HCT116 (cell line): ENCODE data around the gene LTA4H. TPM values are rescaled to one million over a fixed set of nuclear protein-coding genes. Genes with fewer than 3 reads are reported as not detected.

Experiments
- ATAC-seq: fragments of 200-7000 bp; cut with Tn5 transposase; 2 replicates; pipeline ENCODE4 v1.9.1; 2020; ENCODE audit warnings: mild to moderate bottlenecking, moderate library complexity
- BruUV-seq: library from RNA; stranded (reverse); fragments of 400-500 nt; replicated peaks from 2 replicates; lab custom pipeline; 2021; lab: Mats Ljungman, UMichigan
- CTCF ChIA-PET: fragments of 300-600 bp; sonication (Branson Sonifier 250); formaldehyde crosslinking; loops from one replicate; lab custom pipeline; 2021; ENCODE audit warnings: antibody characterized with exemption; lab: Charles Lee
- POLR2A ChIA-PET: fragments of 300-600, 350-600 bp; sonication (Branson Sonifier 250); formaldehyde crosslinking; loops from one replicate; lab custom pipeline; 2021; ENCODE audit warnings: antibody characterized with exemption; lab: Charles Lee
- RAD21 ChIA-PET, 2 experiments: fragments of 300-600 bp; sonication (Branson Sonifier 250); formaldehyde crosslinking; loops; one replicate each; lab custom pipeline; 2023; ENCODE audit warnings: low total read pairs in 2 of 2; ENCODE audit not compliant: uncharacterized antibody in 2 of 2, unreplicated experiment in 2 of 2, low non-redundant PET in 1 of 2; lab: Charles Lee
- DNase-seq: peaks from one replicate; pipeline ENCODE4 v3.0.0-alpha.2; 2010; ENCODE audit warnings: low read depth, low spot score
- H2AFZ ChIP-seq: fragments of 200-600 bp; shearing (Covaris generic), sonication (generic); 2 replicates; pipeline ENCODE4 v1.6.1; 2017; ENCODE audit warnings: low read depth, mixed run types, mixed read lengths, antibody characterized with exemption, low read length; ENCODE audit not compliant: poor library complexity, severe bottlenecking
- H3K27ac ChIP-seq: 2 replicates; pipeline ENCODE4 v1.5.1; 2012; ENCODE audit warnings: low read depth, low read length
- H3K27me3 ChIP-seq: fragments of 200-600 bp; sonication (generic); 2 replicates; pipeline ENCODE4 v1.6.1; 2016; ENCODE audit warnings: mixed run types, low read length, mixed read lengths; ENCODE audit not compliant: insufficient read depth
- H3K36me3 ChIP-seq, 2 experiments: fragments of 200-500 bp in 1 of 2; fragments of 200-600 bp in 1 of 2; sonication (Bioruptor generic) in 1 of 2; sonication (generic) in 1 of 2; 2 replicates each; pipeline versions ENCODE4 v1.5.1 to v1.6.1; 2014 to 2016; ENCODE audit warnings: low read length in 2 of 2, inconsistent platforms in 1 of 2, mixed read lengths in 1 of 2, mixed run types in 1 of 2; ENCODE audit not compliant: insufficient read depth in 2 of 2, control insufficient read depth in 1 of 2
- H3K4me1 ChIP-seq, 2 experiments: fragments of 200-600 bp in 1 of 2; sonication (generic) in 1 of 2; 2 replicates each; pipeline versions ENCODE4 v1.5.1 to v1.6.1; 2012 to 2017; ENCODE audit warnings: low read length in 2 of 2, inconsistent platforms in 1 of 2, mild to moderate bottlenecking in 1 of 2, mixed read lengths in 1 of 2, mixed run types in 1 of 2, moderate library complexity in 1 of 2; ENCODE audit not compliant: insufficient read depth in 2 of 2, control insufficient read depth in 1 of 2
- H3K4me2 ChIP-seq: fragments of 200-600 bp; sonication (generic); 2 replicates; pipeline ENCODE4 v1.6.1; 2017; ENCODE audit warnings: mixed run types, low read length, mixed read lengths
- H3K4me3 ChIP-seq, 2 experiments: fragments of 200-600 bp in 1 of 2; sonication (generic) in 1 of 2; replicated peaks in 1 of 2; 2 replicates each; pipeline ENCODE4 v1.5.1; 2011 to 2016; ENCODE audit warnings: low read length in 2 of 2, control low read depth in 1 of 2, low read depth in 1 of 2, mild to moderate bottlenecking in 1 of 2, mixed read lengths in 1 of 2, mixed run types in 1 of 2
- H3K79me2 ChIP-seq: fragments of 200-600 bp; sonication (generic); 2 replicates; pipeline ENCODE4 v1.6.1; 2017; ENCODE audit warnings: mild to moderate bottlenecking, mixed run types, low read length, moderate library complexity, mixed read lengths; ENCODE audit not compliant: insufficient read depth
- H3K9ac ChIP-seq: fragments of 200-600 bp; sonication (generic); 2 replicates; pipeline ENCODE4 v1.6.1; 2016; ENCODE audit warnings: low read length, mixed read lengths
- H3K9me2 ChIP-seq: fragments of 200-600 bp; sonication (generic), shearing (Covaris generic); 2 replicates; pipeline ENCODE4 v1.6.1; 2017; ENCODE audit warnings: mixed run types, mild to moderate bottlenecking, moderate library complexity; ENCODE audit not compliant: insufficient read depth
- H3K9me3 ChIP-seq, 2 experiments: fragments of 200-500 bp in 1 of 2; fragments of 200-600 bp in 1 of 2; sonication (Bioruptor generic) in 1 of 2; sonication (generic) in 1 of 2; 2 replicates each; pipeline ENCODE4 v1.6.1; 2014 to 2017; ENCODE audit warnings: low read length in 2 of 2, mixed read lengths in 2 of 2, inconsistent platforms in 1 of 2, low read depth in 1 of 2, mild to moderate bottlenecking in 1 of 2, mixed run types in 1 of 2, moderate library complexity in 1 of 2; ENCODE audit not compliant: control insufficient read depth in 1 of 2, insufficient read depth in 1 of 2
- H4K20me1 ChIP-seq: fragments of 200-600 bp; sonication (generic), shearing (Covaris generic); 2 replicates; pipeline ENCODE4 v1.6.1; 2017; ENCODE audit warnings: mixed run types, mild to moderate bottlenecking, moderate library complexity; ENCODE audit not compliant: insufficient read depth
- CBX3 ChIP-seq: IDR thresholded peaks from 2 replicates; pipeline ENCODE4 v1.6.1; 2012; ENCODE audit warnings: low read depth
- CEBPB ChIP-seq: IDR thresholded peaks from 2 replicates; pipeline ENCODE4 v1.6.1; 2012; ENCODE audit warnings: low read depth
- EGR1 ChIP-seq: IDR thresholded peaks from 2 replicates; pipeline ENCODE4 v1.6.1; 2012; ENCODE audit warnings: low read depth
- EZH2 ChIP-seq: fragments of 200-600 bp; sonication (generic); IDR thresholded peaks from 2 replicates; pipeline ENCODE4 v1.6.1; 2017; ENCODE audit warnings: antibody characterized with exemption, mixed run types
- EZH2phosphoT487 ChIP-seq: fragments of 200-600 bp; IDR thresholded peaks from 2 replicates; pipeline ENCODE4 v1.6.1; 2018; ENCODE audit warnings: antibody characterized with exemption, borderline replicate concordance
- FOSL1 ChIP-seq: IDR thresholded peaks from 2 replicates; pipeline ENCODE4 v1.6.1; 2012; ENCODE audit warnings: low read depth
- JUND ChIP-seq: IDR thresholded peaks from 2 replicates; pipeline ENCODE4 v1.6.1; 2012
- POLR2A ChIP-seq: IDR thresholded peaks from 2 replicates; pipeline ENCODE4 v1.7.0; 2011; ENCODE audit warnings: borderline replicate concordance; ENCODE audit not compliant: insufficient read depth, insufficient read length; ENCODE audit errors: extremely low read depth
- RAD21 ChIP-seq: IDR thresholded peaks from 2 replicates; pipeline ENCODE4 v1.6.1; 2012; ENCODE audit warnings: low read depth, mild to moderate bottlenecking
- SIN3A ChIP-seq: IDR thresholded peaks from 2 replicates; pipeline ENCODE4 v1.6.1; 2012; ENCODE audit warnings: low read depth
- SRF ChIP-seq: IDR thresholded peaks from 2 replicates; pipeline ENCODE4 v1.6.1; 2012; ENCODE audit warnings: low read depth
- ZNF274 ChIP-seq: fragments of 200-500 bp; sonication (Bioruptor generic); IDR thresholded peaks from 2 replicates; pipeline ENCODE4 v1.6.1; 2014; ENCODE audit warnings: mild to moderate bottlenecking, low read depth, low read length, inconsistent platforms
- intact Hi-C: fragments of 100-400 bp; cut with micrococcal nuclease; formaldehyde crosslinking; loops from 2 replicates; pipeline ENCODE4 v1.10.0; 2022
- total RNA-seq: library from RNA; stranded (reverse); gene quantifications from one replicate; pipeline ENCODE4 v1.2.1, GENCODE V29; 2021; ENCODE audit not compliant: unreplicated experiment
- TF ChIP-seq, protein P1 (sequence below), 3 experiments: fragments of 200-600 bp in 1 of 3; sonication (generic) in 1 of 3; IDR thresholded peaks in 2 of 3; conservative IDR thresholded peaks in 1 of 3; 2 replicates each; pipeline ENCODE4 v1.5.1; 2012 to 2017; ENCODE audit warnings: low read depth in 2 of 3, low read length in 2 of 3, antibody characterized with exemption in 1 of 3, borderline replicate concordance in 1 of 3, control low read depth in 1 of 3, mild to moderate bottlenecking in 1 of 3, mixed read lengths in 1 of 3, mixed run types in 1 of 3, moderate library complexity in 1 of 3; ENCODE audit not compliant: insufficient read depth in 1 of 3
- TF ChIP-seq, protein P2 (sequence below): IDR thresholded peaks from 2 replicates; pipeline ENCODE4 v1.6.1; 2011; ENCODE audit warnings: mild to moderate bottlenecking, low read length, moderate library complexity; ENCODE audit not compliant: insufficient replicate concordance; ENCODE audit errors: extremely low read depth
- TF ChIP-seq, protein P3 (sequence below): IDR thresholded peaks from 2 replicates; pipeline ENCODE4 v1.6.1; 2012

Gene LTA4H
- total RNA-seq, 1 experiment from 2014 or later, result 163 TPM

DNA sequence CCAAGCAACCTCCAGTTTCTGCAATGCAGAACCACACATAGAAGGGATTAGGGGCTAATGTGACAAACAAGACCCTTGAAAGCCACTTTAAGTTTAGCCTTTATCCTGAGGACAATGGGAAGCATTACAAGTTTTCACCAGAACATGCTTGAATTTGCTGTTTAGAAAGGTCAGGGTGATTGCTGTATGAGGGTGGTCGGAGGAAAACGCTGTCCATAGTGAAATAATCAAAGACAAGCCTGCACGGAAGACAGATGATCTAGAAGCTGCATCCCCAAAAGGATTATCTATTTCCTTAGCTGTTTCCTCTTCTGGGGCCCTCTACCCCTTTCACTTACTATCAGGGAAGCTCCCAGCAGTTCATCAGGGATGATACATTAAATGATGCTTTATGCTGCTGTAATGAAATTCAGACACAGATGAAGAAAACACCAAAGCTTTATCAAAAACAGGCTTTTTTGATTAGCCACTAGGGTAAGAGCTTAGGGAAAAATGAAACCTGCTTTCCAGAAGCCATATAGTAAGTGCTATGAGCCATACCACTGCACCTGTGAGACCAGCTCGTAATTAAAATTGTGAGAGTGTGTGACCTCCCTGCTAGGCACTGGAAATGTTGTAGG is 45.8 kb downstream of the LTA4H start:
- RAD21 ChIA-PET, result no interaction called here

DNA sequence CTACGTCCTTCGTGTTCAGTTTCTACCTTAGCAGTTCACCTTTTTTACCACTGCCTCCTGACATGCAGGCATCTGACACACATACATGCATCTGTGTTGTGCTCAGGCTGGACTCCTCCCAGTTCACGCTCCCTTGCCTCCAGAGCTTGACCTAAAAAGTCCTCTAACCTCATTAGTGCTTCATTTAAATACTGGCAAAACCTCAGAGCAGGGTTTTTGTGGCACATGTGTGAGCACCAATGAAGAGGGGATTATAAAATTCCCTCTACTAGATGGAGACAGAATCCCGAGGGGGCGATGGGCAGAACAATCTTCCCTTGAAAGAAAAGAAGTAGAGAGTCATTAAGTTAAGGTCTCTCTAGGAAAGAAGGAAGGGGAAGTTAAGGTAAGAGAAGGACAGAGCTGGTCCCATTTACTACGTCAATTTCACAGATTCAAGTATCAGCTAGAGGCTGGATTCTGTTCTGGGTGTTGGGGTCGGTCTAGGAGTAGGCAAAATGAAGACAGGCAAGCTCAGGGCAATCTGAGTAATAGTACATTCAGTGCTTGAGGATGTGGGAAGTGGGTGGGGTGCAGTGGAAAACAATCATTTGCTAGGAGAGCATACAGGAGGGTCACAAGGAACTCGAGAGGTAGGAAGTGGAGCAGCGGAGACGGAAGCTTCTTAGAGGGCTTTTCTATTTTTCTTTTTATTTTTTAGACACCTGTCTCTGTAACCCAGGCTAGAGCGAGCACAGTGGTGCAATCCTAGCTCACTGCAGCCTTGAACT is 46.7 kb downstream of the LTA4H start:
- H3K9me3 ChIP-seq, result no peaks in the 10 kb centered on the region
- DNase-seq (no peak), ATAC-seq (no peak)
- no peaks in the 10 kb centered on the region for H3K79me2 ChIP-seq
- CTCF ChIA-PET, result interaction anchor here (1.7 kb wide), 1 partner anchor 9 kb away, joined by 6 read pairs; no protein-coding TSS in a partner anchor
- no TSS peak for BruUV-seq
- H3K36me3 ChIP-seq, result no peaks in the 10 kb centered on the region
- H3K4me3 ChIP-seq, result no peak overlapping the region
- intact Hi-C loops, result no loop called here
- no peaks in the 10 kb centered on the region for H4K20me1 ChIP-seq
- H3K4me2 ChIP-seq, result no peak overlapping the region
- POLR2A ChIA-PET, result no interaction called here
- no peak overlapping the region for H3K9ac ChIP-seq
- H2AFZ ChIP-seq, result no peak overlapping the region
- H3K27ac ChIP-seq, result no peak overlapping the region
- no peaks in the 10 kb centered on the region for H3K27me3 ChIP-seq
- no peaks in the 10 kb centered on the region for H3K4me1 ChIP-seq
- RAD21 ChIA-PET, result no interaction called here
- no peaks in the 10 kb centered on the region for H3K9me2 ChIP-seq
- TF ChIP-seq, protein P1, sequence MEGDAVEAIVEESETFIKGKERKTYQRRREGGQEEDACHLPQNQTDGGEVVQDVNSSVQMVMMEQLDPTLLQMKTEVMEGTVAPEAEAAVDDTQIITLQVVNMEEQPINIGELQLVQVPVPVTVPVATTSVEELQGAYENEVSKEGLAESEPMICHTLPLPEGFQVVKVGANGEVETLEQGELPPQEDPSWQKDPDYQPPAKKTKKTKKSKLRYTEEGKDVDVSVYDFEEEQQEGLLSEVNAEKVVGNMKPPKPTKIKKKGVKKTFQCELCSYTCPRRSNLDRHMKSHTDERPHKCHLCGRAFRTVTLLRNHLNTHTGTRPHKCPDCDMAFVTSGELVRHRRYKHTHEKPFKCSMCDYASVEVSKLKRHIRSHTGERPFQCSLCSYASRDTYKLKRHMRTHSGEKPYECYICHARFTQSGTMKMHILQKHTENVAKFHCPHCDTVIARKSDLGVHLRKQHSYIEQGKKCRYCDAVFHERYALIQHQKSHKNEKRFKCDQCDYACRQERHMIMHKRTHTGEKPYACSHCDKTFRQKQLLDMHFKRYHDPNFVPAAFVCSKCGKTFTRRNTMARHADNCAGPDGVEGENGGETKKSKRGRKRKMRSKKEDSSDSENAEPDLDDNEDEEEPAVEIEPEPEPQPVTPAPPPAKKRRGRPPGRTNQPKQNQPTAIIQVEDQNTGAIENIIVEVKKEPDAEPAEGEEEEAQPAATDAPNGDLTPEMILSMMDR (IDR thresholded peaks at IDR 0.05 in 2 of 3, conservative IDR thresholded peaks at IDR 0.05 in 1 of 3; ENCODE audit: borderline replicate concordance in 1 of 3, insufficient read depth in 1 of 3, low read depth in 2 of 3, low read length in 2 of 3), result no peak
- TF ChIP-seq FOSL1 (no peak), ZNF274 (no peak), SRF (no peak), SIN3A (no peak), POLR2A (no peak), CBX3 (no peak), JUND (no peak), EGR1 (no peak), CEBPB (no peak), RAD21 (no peak), EZH2 (no peak)
- TF ChIP-seq, protein P2, sequence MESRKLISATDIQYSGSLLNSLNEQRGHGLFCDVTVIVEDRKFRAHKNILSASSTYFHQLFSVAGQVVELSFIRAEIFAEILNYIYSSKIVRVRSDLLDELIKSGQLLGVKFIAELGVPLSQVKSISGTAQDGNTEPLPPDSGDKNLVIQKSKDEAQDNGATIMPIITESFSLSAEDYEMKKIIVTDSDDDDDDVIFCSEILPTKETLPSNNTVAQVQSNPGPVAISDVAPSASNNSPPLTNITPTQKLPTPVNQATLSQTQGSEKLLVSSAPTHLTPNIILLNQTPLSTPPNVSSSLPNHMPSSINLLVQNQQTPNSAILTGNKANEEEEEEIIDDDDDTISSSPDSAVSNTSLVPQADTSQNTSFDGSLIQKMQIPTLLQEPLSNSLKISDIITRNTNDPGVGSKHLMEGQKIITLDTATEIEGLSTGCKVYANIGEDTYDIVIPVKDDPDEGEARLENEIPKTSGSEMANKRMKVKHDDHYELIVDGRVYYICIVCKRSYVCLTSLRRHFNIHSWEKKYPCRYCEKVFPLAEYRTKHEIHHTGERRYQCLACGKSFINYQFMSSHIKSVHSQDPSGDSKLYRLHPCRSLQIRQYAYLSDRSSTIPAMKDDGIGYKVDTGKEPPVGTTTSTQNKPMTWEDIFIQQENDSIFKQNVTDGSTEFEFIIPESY, result no peak

More for the DNA sequence above, 45.8 kb downstream of the LTA4H start:
- Histone ChIP-seq H3K9ac (no peak overlapping the region), H3K4me1 (no peaks in the 10 kb centered on the region), H4K20me1 (no peaks in the 10 kb centered on the region), H3K9me2 (no peaks in the 10 kb centered on the region), H3K9me3 (no peaks in the 10 kb centered on the region), H3K36me3 (no peaks in the 10 kb centered on the region; a peak in 1 of 4 replicates), H2AFZ (no peak overlapping the region), H3K79me2 (no peaks in the 10 kb centered on the region), H3K27me3 (no peaks in the 10 kb centered on the region), H3K27ac (no peak overlapping the region), H3K4me3 (no peak overlapping the region), H3K4me2 (no peak overlapping the region)
- POLR2A ChIA-PET, result no interaction called here
- intact Hi-C loops, result no loop called here
- CTCF ChIA-PET, result interaction anchor here (1.7 kb wide), 1 partner anchor 9 kb away, joined by 6 read pairs; no protein-coding TSS in a partner anchor
- no peak for ATAC-seq
- TF ChIP-seq, protein P3, sequence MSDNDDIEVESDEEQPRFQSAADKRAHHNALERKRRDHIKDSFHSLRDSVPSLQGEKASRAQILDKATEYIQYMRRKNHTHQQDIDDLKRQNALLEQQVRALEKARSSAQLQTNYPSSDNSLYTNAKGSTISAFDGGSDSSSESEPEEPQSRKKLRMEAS, result no peak
- TF ChIP-seq JUND (no peak), CEBPB (no peak), ZNF274 (no peak), EZH2phosphoT487 (no peak), EGR1 (no peak), EZH2 (no peak)
- no TSS peak for BruUV-seq
- no peak for DNase-seq
